ENCODE results near the gene OR6K6.

The OR6K6 gene, protein sequence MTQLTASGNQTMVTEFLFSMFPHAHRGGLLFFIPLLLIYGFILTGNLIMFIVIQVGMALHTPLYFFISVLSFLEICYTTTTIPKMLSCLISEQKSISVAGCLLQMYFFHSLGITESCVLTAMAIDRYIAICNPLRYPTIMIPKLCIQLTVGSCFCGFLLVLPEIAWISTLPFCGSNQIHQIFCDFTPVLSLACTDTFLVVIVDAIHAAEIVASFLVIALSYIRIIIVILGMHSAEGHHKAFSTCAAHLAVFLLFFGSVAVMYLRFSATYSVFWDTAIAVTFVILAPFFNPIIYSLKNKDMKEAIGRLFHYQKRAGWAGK

DNA sequence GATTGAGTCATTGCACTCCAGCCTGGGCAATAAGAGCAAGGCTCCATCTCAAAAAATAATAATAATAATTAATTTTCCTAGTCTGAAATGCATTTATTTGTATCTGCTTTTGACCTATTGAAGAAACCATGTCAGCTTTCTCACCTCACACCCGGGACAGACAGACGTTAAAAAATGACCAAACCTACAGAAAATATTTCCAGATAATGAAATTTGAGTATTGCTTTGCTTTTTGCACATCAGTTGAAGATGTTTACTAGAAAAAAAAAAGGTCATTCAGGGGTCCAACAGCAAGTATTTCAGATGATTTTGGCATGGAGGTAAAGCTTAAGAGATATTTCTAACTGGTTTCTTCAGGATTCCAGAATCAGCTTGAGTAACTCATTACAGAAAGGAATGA lies at the start of gene OR6K6:
TSS of gene OR6K6 (plus strand) at position 301 of the 400 bp plus-strand sequence. CDS start 168 bp downstream, outside the sequence.
- Histone ChIP-seq H3K9me3 (ENCODE audit: control insufficient read depth, low read length) (no peaks in the 10 kb centered on the region), H3K27me3 (ENCODE audit: control insufficient read depth, insufficient read depth, low read length) (no peaks in the 10 kb centered on the region), H3K9ac (ENCODE audit: low read length) (no peak within 1 kb of the TSS), H3K4me3 (ENCODE audit: low read length) (no peak within 1 kb of the TSS), H3K36me3 (ENCODE audit: control insufficient read depth, insufficient read depth, low read length) (no peaks in the 10 kb centered on the region), H3K4me1 (ENCODE audit: control insufficient read depth, insufficient read depth, low read length) (no peaks in the 10 kb centered on the region)

DNA sequence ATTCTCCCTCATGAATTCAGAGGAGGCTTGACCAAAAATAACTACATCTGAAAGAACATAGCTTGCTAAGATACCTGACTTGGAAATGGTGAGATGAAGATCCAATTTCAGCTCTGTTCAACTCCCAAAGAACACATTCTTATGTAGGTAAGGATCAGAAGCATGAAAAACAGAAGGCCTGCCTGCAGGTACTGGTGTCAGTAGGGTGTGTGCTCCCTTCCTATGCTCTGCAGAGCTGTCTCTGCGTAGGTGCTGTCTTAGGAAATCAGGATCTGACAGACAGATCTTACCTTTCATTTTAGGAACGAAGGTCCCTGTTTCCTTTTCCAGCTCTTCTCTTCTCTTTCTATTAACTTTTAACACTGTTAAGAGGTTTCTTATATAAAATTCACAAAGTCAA lies 48.4 kb upstream of the OR6K6 start:
- no peak overlapping the region for H3K9ac ChIP-seq (ENCODE audit: low read length)
- H3K36me3 ChIP-seq (ENCODE audit: control insufficient read depth, insufficient read depth, low read length), result no peaks in the 10 kb centered on the region
- H3K4me3 ChIP-seq (ENCODE audit: low read length), result no peak overlapping the region
- H3K4me1 ChIP-seq (ENCODE audit: control insufficient read depth, insufficient read depth, low read length), result no peaks in the 10 kb centered on the region
- no peaks in the 10 kb centered on the region for H3K9me3 ChIP-seq (ENCODE audit: control insufficient read depth, low read length)
- no peaks in the 10 kb centered on the region for H3K27me3 ChIP-seq (ENCODE audit: control insufficient read depth, insufficient read depth, low read length)

DNA sequence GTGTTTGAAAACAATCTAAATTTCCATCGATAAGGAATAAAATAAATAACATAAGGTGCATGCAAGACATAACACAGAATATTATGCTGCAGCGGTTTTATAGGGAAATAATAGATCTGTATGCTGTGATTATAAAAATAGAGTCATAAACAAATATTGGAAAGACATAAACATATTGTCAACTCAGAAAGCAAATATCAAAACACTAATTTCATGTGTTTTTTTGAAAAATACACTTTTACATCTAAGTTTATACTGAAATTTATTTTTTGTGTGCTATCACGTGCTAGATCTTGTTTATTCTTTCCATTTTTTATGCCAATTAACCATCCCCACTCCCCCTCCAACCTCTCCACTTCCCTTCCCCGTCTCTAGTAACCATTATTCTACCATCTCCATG lies 43.4 kb upstream of the OR6K6 start:
- no peaks in the 10 kb centered on the region for H3K36me3 ChIP-seq (ENCODE audit: control insufficient read depth, insufficient read depth, low read length)
- no peaks in the 10 kb centered on the region for H3K4me1 ChIP-seq (ENCODE audit: control insufficient read depth, insufficient read depth, low read length)
- no peaks in the 10 kb centered on the region for H3K27me3 ChIP-seq (ENCODE audit: control insufficient read depth, insufficient read depth, low read length)
- H3K9me3 ChIP-seq (ENCODE audit: control insufficient read depth, low read length), result no peaks in the 10 kb centered on the region
- no peak overlapping the region for H3K4me3 ChIP-seq (ENCODE audit: low read length)
- H3K9ac ChIP-seq (ENCODE audit: low read length), result no peak overlapping the region

DNA sequence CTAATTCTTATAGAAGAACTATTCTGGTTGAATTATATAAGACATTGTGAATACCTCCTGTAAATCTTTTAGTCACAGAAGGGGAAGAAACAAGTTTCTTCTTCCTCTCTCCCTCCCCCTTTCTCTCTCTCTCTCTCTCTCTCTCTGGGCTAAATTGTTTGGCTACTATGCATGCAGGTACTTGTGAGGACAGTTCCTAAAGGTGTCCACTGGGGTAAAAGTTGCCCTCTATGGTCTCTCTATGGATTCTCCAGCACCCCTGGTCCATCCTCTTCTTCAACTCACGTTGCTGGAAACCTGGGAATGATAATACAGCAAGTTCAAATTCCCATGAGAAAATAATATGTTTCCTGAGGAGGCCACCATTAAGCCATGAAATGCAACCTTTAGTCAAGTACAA lies 39.8 kb upstream of the OR6K6 start:
- H3K4me1 ChIP-seq (ENCODE audit: control insufficient read depth, insufficient read depth, low read length), result no peaks in the 10 kb centered on the region
- H3K27me3 ChIP-seq (ENCODE audit: control insufficient read depth, insufficient read depth, low read length), result no peaks in the 10 kb centered on the region
- no peaks in the 10 kb centered on the region for H3K36me3 ChIP-seq (ENCODE audit: control insufficient read depth, insufficient read depth, low read length)
- no peak overlapping the region for H3K4me3 ChIP-seq (ENCODE audit: low read length)
- no peak overlapping the region for H3K9ac ChIP-seq (ENCODE audit: low read length)
- no peaks in the 10 kb centered on the region for H3K9me3 ChIP-seq (ENCODE audit: control insufficient read depth, low read length)

DNA sequence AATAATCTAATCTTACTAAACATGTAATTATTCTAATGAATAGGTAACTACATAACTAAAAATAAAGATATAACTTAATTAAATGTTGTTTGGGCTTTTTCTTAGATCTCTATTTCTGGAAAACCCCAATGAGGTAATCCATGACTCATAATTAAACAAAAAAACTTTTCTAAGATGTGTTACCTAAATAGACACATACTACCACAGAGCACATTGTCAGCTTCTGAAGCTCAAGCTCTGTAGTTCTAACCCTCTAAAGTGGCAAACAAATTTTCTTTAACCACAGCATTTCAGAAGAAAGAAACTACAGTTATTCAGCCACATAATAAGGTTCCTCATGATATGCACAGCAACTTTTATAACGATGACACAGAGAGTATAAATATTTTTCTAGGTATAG lies 38.2 kb upstream of the OR6K6 start:
- Histone ChIP-seq H3K9me3 (ENCODE audit: control insufficient read depth, low read length) (no peaks in the 10 kb centered on the region), H3K9ac (ENCODE audit: low read length) (no peak overlapping the region), H3K27me3 (ENCODE audit: control insufficient read depth, insufficient read depth, low read length) (no peaks in the 10 kb centered on the region), H3K4me3 (ENCODE audit: low read length) (no peak overlapping the region), H3K36me3 (ENCODE audit: control insufficient read depth, insufficient read depth, low read length) (no peaks in the 10 kb centered on the region), H3K4me1 (ENCODE audit: control insufficient read depth, insufficient read depth, low read length) (no peaks in the 10 kb centered on the region)

DNA sequence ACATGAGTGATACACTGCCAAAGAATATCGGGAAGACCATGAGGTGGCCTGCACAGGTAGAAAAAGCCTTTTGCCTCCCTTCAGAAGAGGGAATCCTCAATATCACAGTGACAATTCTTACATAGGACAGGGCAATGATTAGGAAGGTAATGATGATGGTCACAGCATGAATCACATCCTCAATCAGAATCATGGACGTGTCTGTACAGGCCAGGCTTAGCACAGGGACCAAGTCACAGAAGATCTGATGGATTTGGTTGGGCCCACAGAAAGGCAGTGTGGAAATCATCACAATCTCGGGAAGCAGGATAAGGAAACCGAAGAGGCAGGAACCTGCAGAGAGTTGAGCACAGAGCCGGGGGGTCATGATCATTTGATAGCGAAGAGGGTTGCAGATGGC lies 37.2 kb upstream of the OR6K6 start:
- H3K27me3 ChIP-seq (ENCODE audit: control insufficient read depth, insufficient read depth, low read length), result no peaks in the 10 kb centered on the region
- no peaks in the 10 kb centered on the region for H3K4me1 ChIP-seq (ENCODE audit: control insufficient read depth, insufficient read depth, low read length)
- H3K9me3 ChIP-seq (ENCODE audit: control insufficient read depth, low read length), result no peaks in the 10 kb centered on the region
- no peaks in the 10 kb centered on the region for H3K36me3 ChIP-seq (ENCODE audit: control insufficient read depth, insufficient read depth, low read length)
- H3K4me3 ChIP-seq (ENCODE audit: low read length), result no peak overlapping the region
- no peak overlapping the region for H3K9ac ChIP-seq (ENCODE audit: low read length)

DNA sequence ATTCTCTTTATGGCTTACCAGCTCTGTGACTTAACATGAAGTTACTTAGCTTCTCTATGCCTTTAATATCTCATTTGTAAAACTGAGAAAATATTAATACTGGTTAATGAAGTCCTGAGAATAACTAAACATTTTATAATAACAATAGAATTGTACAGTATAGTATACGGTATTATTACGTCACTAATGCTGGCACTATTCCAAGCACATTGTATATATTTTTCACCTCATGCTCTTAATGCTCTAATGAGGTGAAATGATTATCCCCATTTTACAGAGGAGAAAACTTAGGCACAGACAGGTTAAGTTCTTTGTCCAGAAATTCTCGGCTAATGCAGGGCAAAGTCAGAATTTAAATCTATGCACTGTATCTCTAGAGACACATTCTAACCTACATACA lies 34.9 kb upstream of the OR6K6 start:
- Histone ChIP-seq H3K4me3 (ENCODE audit: low read length) (no peak overlapping the region), H3K9me3 (ENCODE audit: control insufficient read depth, low read length) (no peaks in the 10 kb centered on the region), H3K4me1 (ENCODE audit: control insufficient read depth, insufficient read depth, low read length) (no peaks in the 10 kb centered on the region), H3K27me3 (ENCODE audit: control insufficient read depth, insufficient read depth, low read length) (no peaks in the 10 kb centered on the region), H3K9ac (ENCODE audit: low read length) (no peak overlapping the region), H3K36me3 (ENCODE audit: control insufficient read depth, insufficient read depth, low read length) (no peaks in the 10 kb centered on the region)

DNA sequence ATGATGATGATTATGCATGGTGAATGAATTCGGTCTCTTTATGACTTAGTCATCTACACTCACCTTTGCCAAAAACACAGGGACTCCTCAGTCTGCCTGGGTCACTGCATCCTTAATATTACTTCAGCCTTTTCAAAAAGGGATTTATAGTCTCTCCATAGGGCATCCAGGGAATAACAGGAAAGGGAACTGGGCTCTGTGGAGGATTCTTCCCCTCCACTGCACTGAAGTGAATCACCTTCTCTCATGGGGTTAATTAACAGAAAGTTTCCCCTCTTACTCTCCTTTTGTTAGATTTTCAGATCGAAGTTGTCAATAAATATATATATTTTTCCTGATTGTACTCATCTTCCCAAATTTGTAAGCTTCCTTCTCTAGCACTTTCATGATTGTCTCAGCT lies 33.9 kb upstream of the OR6K6 start, which contains the start of gene OR6K3:
TSS of gene OR6K3 (minus strand) at position 101 of the 400 bp plus-strand sequence. CDS start 2,605 bp downstream, outside the sequence.
- H3K36me3 ChIP-seq (ENCODE audit: control insufficient read depth, insufficient read depth, low read length), result no peaks in the 10 kb centered on the region

DNA sequence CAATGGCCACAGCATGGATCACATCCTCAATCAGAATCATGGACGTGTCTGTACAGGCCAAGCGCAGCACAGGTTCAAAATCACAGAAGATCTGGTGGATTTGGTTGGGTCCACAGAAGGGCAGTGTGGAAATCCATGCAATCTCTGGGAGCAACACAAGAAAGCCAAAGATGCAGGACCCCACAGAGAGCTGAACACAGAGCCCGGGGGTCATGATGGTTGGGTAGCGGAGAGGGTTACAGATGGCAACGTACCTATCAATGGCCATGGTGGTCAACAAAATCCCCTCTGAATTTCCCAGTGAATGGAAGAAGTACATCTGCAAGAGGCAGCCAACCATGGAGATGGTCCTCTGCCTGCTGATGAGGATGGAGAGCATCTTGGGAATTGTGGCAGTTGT lies 30.1 kb upstream of the OR6K6 start:
- no peak overlapping the region for H3K4me3 ChIP-seq (ENCODE audit: low read length)
- H3K4me1 ChIP-seq (ENCODE audit: control insufficient read depth, insufficient read depth, low read length), result no peaks in the 10 kb centered on the region
- no peaks in the 10 kb centered on the region for H3K36me3 ChIP-seq (ENCODE audit: control insufficient read depth, insufficient read depth, low read length)
- no peaks in the 10 kb centered on the region for H3K9me3 ChIP-seq (ENCODE audit: control insufficient read depth, low read length)
- no peaks in the 10 kb centered on the region for H3K27me3 ChIP-seq (ENCODE audit: control insufficient read depth, insufficient read depth, low read length)
- H3K9ac ChIP-seq (ENCODE audit: low read length), result no peak overlapping the region

More for the DNA sequence above, 33.9 kb upstream of the OR6K6 start, which contains the start of gene OR6K3:
- Histone ChIP-seq H3K4me1 (ENCODE audit: control insufficient read depth, insufficient read depth, low read length) (no peaks in the 10 kb centered on the region), H3K9ac (ENCODE audit: low read length) (no peak within 1 kb of the TSS), H3K27me3 (ENCODE audit: control insufficient read depth, insufficient read depth, low read length) (no peaks in the 10 kb centered on the region), H3K9me3 (ENCODE audit: control insufficient read depth, low read length) (no peaks in the 10 kb centered on the region), H3K4me3 (ENCODE audit: low read length) (no peak within 1 kb of the TSS)

DNA sequence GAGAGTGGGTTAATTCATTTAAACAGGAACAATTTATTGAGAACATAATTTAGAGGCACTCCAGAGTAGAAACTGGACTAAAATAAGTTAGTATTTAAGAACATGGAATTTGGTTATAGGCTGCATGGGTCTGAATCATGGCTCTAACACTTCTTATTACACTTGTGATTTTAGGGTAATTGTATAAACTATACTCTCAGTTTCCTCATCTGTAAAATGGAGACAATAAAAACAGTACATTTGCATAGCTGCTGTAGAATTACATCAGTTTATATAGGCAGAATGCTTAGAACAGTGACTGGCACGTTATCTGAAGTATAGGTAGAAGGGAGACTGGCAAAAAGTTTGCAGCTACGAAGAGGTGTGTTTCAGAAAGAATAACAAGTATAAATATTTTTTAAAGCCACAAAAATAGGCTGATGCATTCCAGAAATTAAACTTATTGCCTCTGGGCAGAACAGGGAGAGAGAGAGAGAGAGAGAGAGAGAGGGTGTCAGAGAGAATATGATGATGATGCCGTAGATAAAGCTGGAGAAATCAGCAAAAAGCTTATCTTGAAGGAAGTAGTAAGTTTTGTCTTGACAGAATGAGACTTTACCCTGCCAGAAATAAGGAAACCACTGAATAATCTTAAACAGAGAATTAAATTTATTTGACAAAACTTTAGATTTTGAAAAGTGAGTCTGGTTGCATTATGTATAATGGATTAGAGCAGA lies 25.9 kb upstream of the OR6K6 start:
- Histone ChIP-seq H3K4me1 (ENCODE audit: control insufficient read depth, insufficient read depth, low read length) (no peaks in the 10 kb centered on the region), H3K9me3 (ENCODE audit: control insufficient read depth, low read length) (no peaks in the 10 kb centered on the region), H3K27me3 (ENCODE audit: control insufficient read depth, insufficient read depth, low read length) (no peaks in the 10 kb centered on the region), H3K36me3 (ENCODE audit: control insufficient read depth, insufficient read depth, low read length) (no peaks in the 10 kb centered on the region), H3K4me3 (ENCODE audit: low read length) (no peak overlapping the region), H3K9ac (ENCODE audit: low read length) (no peak overlapping the region)

DNA sequence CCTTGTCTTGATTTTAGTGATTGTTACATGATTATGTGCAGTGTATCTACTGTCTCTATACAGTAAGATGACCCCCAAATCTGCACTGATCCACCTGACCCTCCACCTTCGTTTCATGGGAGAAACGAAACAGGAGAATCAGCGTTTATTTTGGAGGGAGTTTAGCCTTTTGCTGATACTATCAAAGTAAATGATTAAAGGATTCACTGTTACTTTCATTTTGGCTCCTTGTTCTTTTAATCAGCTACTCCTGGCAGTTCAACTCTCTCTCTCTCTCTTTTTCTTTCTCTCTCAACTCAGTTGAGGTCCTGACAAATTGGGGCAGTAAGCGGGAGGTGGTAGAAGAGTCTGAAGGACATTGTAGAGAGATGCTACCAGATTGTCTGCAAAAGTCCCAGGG lies 24.1 kb upstream of the OR6K6 start:
- Histone ChIP-seq H3K4me1 (ENCODE audit: control insufficient read depth, insufficient read depth, low read length) (no peaks in the 10 kb centered on the region), H3K36me3 (ENCODE audit: control insufficient read depth, insufficient read depth, low read length) (no peaks in the 10 kb centered on the region), H3K9me3 (ENCODE audit: control insufficient read depth, low read length) (no peaks in the 10 kb centered on the region)

DNA sequence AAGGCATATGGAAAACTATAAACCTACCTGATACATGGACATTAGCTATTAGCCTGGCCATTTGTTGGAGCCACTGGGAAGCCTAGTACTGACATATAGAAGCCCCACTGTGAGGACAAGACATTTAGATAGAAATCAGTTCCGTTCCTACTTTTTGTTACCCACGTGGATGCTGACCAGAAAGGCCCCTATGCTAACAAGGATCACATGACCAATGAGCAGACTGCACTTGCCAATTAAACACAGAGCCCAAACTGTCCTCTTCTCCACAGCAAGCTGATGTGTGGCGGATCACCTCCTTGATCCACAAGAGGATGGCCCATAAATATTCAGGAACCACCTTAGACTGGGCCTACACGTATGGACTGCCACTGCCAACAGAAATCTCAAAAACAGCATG lies 22.8 kb upstream of the OR6K6 start:
- Histone ChIP-seq H3K4me3 (ENCODE audit: low read length) (no peak overlapping the region), H3K27me3 (ENCODE audit: control insufficient read depth, insufficient read depth, low read length) (no peaks in the 10 kb centered on the region), H3K9me3 (ENCODE audit: control insufficient read depth, low read length) (no peaks in the 10 kb centered on the region), H3K4me1 (ENCODE audit: control insufficient read depth, insufficient read depth, low read length) (no peaks in the 10 kb centered on the region), H3K9ac (ENCODE audit: low read length) (no peak overlapping the region), H3K36me3 (ENCODE audit: control insufficient read depth, insufficient read depth, low read length) (no peaks in the 10 kb centered on the region)

More for the DNA sequence above, 24.1 kb upstream of the OR6K6 start:
- H3K4me3 ChIP-seq (ENCODE audit: low read length), result no peak overlapping the region
- no peak overlapping the region for H3K9ac ChIP-seq (ENCODE audit: low read length)
- H3K27me3 ChIP-seq (ENCODE audit: control insufficient read depth, insufficient read depth, low read length), result no peaks in the 10 kb centered on the region
